Astrocyte of the cerebellum (primary cell): ENCODE data around the gene TMEM109.

Experiments
- DNase-seq: peaks from one replicate; pipeline ENCODE4 v3.0.0-alpha.2; 2011; ENCODE audit warnings: low read depth
- H3K4me3 ChIP-seq: 2 replicates; pipeline ENCODE4 v1.5.1; 2011; ENCODE audit warnings: mild to moderate bottlenecking, low read depth, low read length, moderate library complexity
- CTCF ChIP-seq: IDR thresholded peaks from 2 replicates; pipeline ENCODE4 v1.5.1; 2012; ENCODE audit warnings: low read length, low read depth, moderate library complexity, mild to moderate bottlenecking; ENCODE audit errors: missing control alignments
- in situ Hi-C: cut with HindIII; loops from 2 replicates; pipeline ENCODE4 v1.10.0; 2017; ENCODE audit warnings: low sequenced_read_pairs

Gene TMEM109

GRCh38 chr11:60922906-60923305 lies 8.9 kb downstream of the TMEM109 start:
- no peak for DNase-seq
- H3K4me3 ChIP-seq = no peak overlapping the region
- TF ChIP-seq CTCF = no peak
- in situ Hi-C loops = loop anchor here (5.0 kb wide), 1 partner anchor 209 kb away; no protein-coding TSS in a partner anchor

GRCh38 chr11:60923326-60923725 lies 9.4 kb downstream of the TMEM109 start:
- no peak overlapping the region for H3K4me3 ChIP-seq
- DNase-seq = no peak
- TF ChIP-seq CTCF = no peak
- in situ Hi-C loops = loop anchor here (5.0 kb wide), 1 partner anchor 209 kb away; no protein-coding TSS in a partner anchor

GRCh38 chr11:60923800-60924109 lies 9.8 kb downstream of the TMEM109 start:
- DNase-seq = no peak
- in situ Hi-C loops = loop anchor here (5.0 kb wide), 1 partner anchor 209 kb away; no protein-coding TSS in a partner anchor
- H3K4me3 ChIP-seq = no peak overlapping the region
- TF ChIP-seq CTCF = no peak

GRCh38 chr11:60924110-60924905 lies 10.3 kb downstream of the TMEM109 start, which contains the start of gene TMEM132A:
TMEM132A (plus strand) TSS chr11:60924460; CDS start chr11:60924634, 174 bp downstream.
- DNase-seq = no peak
- no peak for TF ChIP-seq CTCF
- in situ Hi-C loops = loop anchor here (5.0 kb wide), 1 partner anchor 208 kb away; no protein-coding TSS in a partner anchor
- H3K4me3 ChIP-seq = peak within 1 kb of the TSS; percentile 76

GRCh38 chr11:60924906-60925853 lies 11.2 kb downstream of the TMEM109 start:
- DNase-seq = no peak
- no peak for TF ChIP-seq CTCF
- H3K4me3 ChIP-seq = peak overlapping the region; percentile 76
- in situ Hi-C loops = loop anchor here (5.0 kb wide), 1 partner anchor 207 kb away; no protein-coding TSS in a partner anchor

- no peak for DNase-seq
- TF ChIP-seq CTCF = no peak
- H3K4me3 ChIP-seq = no peak overlapping the region
- in situ Hi-C loops = no loop called here
These were observed 11.9 kb downstream of the TMEM109 start for GRCh38 chr11:60925868-60926267.
